GM12872 (cell line): ENCODE measurements around the gene FAM219A.

ENCODE experiments used
- TF ChIP-seq, protein P1 (sequence below): IDR thresholded peaks from 3 replicates; pipeline ENCODE4 v1.5.1; 2011; ENCODE audit warnings: low read depth, mild to moderate bottlenecking, low read length, moderate library complexity; ENCODE audit not compliant: insufficient read depth

Gene FAM219A

DNA sequence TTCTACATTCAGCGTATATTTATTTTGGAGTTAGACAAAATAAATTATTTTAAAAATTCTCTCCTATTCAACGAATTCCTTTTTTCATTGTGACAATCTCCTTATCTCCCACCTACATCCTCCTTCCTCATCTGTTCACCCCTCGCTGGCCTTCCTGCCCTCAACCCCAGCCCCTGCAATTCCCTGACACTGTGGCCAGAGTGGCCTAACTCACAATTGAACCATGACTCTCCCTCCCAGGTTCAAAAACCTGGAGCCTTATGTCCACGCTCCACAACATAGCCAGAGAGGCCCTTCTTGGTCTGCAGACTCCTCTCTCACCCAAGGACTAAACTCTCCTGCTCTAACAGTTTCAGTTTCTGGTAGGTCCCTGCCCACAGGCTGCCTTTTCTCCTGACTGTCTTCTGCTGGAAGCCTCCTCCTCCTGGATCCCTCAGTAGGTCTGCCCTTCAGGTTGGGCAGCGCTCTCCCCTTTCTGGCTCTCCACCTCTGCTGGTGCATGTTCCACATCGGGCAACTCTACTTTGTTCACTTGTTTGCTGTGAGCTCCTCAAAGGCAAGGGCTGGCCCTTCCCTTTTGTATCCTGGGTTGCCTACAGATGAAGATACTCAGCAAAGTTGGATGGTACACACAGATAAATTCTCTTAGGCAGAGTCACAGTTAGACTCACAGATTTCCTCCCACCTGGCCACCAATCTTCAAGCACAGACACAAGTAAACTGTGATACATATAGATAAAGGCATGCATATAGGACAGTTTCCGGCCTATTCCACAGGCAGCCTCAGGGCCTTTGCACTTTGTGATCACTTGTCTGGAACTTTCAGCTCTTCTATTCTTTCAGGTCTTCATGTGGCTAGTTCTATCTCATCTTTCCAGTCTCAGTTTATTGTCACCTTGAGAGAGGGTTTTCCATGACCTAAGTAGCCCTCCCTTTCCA, 61.8 kb downstream of the FAM219A start:
- TF ChIP-seq, protein P1, sequence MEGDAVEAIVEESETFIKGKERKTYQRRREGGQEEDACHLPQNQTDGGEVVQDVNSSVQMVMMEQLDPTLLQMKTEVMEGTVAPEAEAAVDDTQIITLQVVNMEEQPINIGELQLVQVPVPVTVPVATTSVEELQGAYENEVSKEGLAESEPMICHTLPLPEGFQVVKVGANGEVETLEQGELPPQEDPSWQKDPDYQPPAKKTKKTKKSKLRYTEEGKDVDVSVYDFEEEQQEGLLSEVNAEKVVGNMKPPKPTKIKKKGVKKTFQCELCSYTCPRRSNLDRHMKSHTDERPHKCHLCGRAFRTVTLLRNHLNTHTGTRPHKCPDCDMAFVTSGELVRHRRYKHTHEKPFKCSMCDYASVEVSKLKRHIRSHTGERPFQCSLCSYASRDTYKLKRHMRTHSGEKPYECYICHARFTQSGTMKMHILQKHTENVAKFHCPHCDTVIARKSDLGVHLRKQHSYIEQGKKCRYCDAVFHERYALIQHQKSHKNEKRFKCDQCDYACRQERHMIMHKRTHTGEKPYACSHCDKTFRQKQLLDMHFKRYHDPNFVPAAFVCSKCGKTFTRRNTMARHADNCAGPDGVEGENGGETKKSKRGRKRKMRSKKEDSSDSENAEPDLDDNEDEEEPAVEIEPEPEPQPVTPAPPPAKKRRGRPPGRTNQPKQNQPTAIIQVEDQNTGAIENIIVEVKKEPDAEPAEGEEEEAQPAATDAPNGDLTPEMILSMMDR: no peak

GRCh38 chr9:34392511-34392910, 65.9 kb downstream of the FAM219A start:
- TF ChIP-seq, protein P1: no peak

- TF ChIP-seq, protein P1: no peak
Observed at GRCh38 chr9:34387239-34387638, 71.1 kb downstream of the FAM219A start.

- TF ChIP-seq, protein P1: no peak
Observed at GRCh38 chr9:34386656-34387055, 71.7 kb downstream of the FAM219A start.

DNA sequence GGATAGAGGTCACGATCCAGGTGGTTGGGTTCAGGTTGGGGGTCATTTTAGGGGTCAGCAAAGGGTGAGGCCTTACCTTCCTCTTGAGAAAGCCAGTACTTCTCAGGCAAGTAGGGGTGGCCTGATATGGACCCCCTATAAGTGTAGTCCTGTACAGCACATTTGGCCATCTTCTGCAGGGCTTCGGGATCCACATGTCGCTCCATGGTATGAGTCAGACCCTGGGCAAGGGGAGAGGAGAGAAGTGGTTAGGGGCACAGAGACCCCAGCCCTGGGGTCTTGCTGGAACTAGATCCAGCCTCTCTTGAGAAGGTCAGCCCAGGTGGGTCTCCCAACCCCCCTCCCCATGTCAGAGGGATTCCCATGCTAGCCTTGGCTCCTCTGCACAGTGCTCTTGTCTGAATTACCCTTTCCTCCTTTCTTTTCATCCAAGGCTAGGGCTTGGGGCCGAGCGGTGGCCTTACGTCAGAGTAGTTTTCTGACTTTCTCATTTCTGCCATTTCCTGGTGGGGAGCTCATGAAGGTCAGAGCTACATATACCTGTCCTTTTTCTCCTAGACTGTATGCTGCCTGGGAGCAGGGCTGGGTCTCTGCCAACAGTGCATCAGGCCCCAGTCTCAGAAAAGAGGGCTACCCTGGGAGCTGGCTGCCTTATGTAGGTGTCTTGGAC, 72.7 kb downstream of the FAM219A start:
- TF ChIP-seq, protein P1: no peak

- TF ChIP-seq, protein P1: no peak
Observed at GRCh38 chr9:34384368-34385165, 73.8 kb downstream of the FAM219A start.

DNA sequence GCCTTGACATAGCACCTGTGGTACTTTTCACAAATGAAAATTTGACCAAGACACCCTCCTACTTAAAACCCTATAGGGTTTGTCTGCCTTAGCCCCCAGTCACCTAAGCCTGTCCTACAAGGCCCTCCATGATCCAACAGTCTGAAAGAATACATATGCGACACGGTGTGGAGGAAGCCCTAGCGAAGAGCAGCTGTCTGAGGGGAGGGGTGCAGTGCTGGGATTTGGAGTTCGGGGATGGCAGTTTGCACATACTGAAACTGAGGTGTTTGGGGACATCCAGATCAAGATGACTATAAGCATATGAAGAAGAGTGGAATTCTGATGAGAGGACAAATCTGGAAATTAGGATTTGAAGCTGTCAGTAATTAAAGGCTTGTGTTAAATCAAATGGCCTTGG, 74.5 kb downstream of the FAM219A start:
- TF ChIP-seq, protein P1: no peak
